ENCODE data around the gene LYRM2. TPM values are rescaled to one million over a fixed set of nuclear protein-coding genes. Genes with fewer than 3 reads are reported as not detected.

The LYRM2 gene
- total and polyA plus RNA-seq, 2 of the 8 experiments (the other 6 are each of a cell fraction or from before 2014, with no cell fraction given), result 7.3 to 25.7 TPM

DNA sequence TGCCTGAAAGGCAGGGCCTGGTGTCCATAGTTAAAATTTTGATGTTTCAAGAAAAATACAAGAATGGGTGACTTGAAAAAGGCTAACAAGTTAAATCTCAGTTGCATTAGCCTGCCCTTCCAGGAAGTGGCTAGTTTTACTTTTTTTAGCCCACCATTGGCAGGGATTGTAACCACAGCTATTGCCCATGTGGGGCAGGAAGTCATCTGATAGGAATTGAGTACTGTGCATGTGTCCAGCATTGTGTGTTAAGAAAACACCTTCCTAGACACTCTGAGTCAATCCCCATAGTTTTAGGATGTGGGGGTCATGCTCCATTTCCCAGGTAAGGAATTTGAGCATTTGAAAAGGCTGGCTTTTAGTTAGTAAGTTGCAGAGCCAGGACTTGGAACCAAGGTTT lies 26.9 kb downstream of the LYRM2 start:
- no peak for TF ChIP-seq RNF2 (IDR thresholded peaks at IDR 0.05; ENCODE audit: borderline replicate concordance, low read depth, low read length, missing control alignments, poor library complexity, severe bottlenecking)
- TF ChIP-seq SP4 (IDR thresholded peaks at IDR 0.05; ENCODE audit: low read length), result no peak
- Histone ChIP-seq H3K36me3 (ENCODE audit: control insufficient read depth in 2 of 4, insufficient read depth in 4 of 4, low read length in 3 of 4) (no peaks in the 10 kb centered on the region), H4K8ac (ENCODE audit: extremely low read depth, insufficient read depth, low read length) (no peak overlapping the region), H2BK20ac (ENCODE audit: low read length) (no peak overlapping the region), H3K18ac (ENCODE audit: extremely low read depth, low read length) (no peak overlapping the region), H3K23ac (ENCODE audit: insufficient read length) (no peak overlapping the region), H4K20me1 (replicated peaks in 1 of 2; ENCODE audit: control insufficient read depth in 1 of 2, insufficient read depth in 2 of 2, low read length in 2 of 2) (no peaks in the 10 kb centered on the region), H4K5ac (ENCODE audit: insufficient read length, low read depth, low read length) (no peak overlapping the region), H3K4ac (replicated peaks; ENCODE audit: insufficient read length, low read depth, low read length) (no peak overlapping the region), H3K56ac (replicated peaks; ENCODE audit: insufficient read length, low read depth, low read length) (no peak overlapping the region), H4K91ac (replicated peaks; ENCODE audit: insufficient read length, low read length) (no peak overlapping the region), H2BK12ac (ENCODE audit: low read depth, low read length) (no peak overlapping the region), H2AFZ (ENCODE audit: low read length) (no peak overlapping the region), H3K27ac (ENCODE audit: low read depth, low read length) (no peak overlapping the region), H3K79me2 (ENCODE audit: control insufficient read depth in 1 of 2, insufficient read depth in 2 of 2, low read length in 2 of 2) (no peaks in the 10 kb centered on the region), H3K4me3 (ENCODE audit: extremely low read depth in 1 of 4, insufficient read depth in 2 of 4, low read depth in 3 of 4, low read length in 4 of 4) (no peak overlapping the region), H3K9me3 (ENCODE audit: insufficient read depth in 2 of 2, low read depth in 1 of 2, low read length in 1 of 2) (no peaks in the 10 kb centered on the region), H2BK5ac (ENCODE audit: low read depth, low read length) (no peak overlapping the region), H2BK15ac (ENCODE audit: low read length) (no peak overlapping the region), H2AK5ac (ENCODE audit: low read depth, low read length) (no peak overlapping the region), H3K14ac (ENCODE audit: insufficient read length) (no peak overlapping the region), H3K79me1 (ENCODE audit: low read depth, low read length) (no peaks in the 10 kb centered on the region; the same call in 1 of the 2 replicates), H3K4me1 (replicated peaks in 1 of 4; ENCODE audit: control insufficient read depth in 3 of 4, insufficient read depth in 4 of 4, low read length in 3 of 4) (no peaks in the 10 kb centered on the region), H3K23me2 (ENCODE audit: low read depth, low read length) (no peaks in the 10 kb centered on the region), H2BK120ac (replicated peaks; ENCODE audit: low read depth, low read length) (no peak overlapping the region), H3K27me3 (replicated peaks in 1 of 4; ENCODE audit: control insufficient read depth in 3 of 4, extremely low read depth in 1 of 4, insufficient read depth in 3 of 4, low read length in 3 of 4) (no peaks in the 10 kb centered on the region), H3K9ac (replicated peaks in 1 of 4; ENCODE audit: extremely low read depth in 1 of 4, low read depth in 3 of 4, low read length in 3 of 4) (no peak overlapping the region), H3K4me2 (ENCODE audit: insufficient read depth in 1 of 2, low read depth in 2 of 2, low read length in 2 of 2) (no peak overlapping the region)
- DNase-seq (ENCODE audit: low read depth in 1 of 2, low spot score in 2 of 2) (no peak), FAIRE-seq (no peak)
- POLR2A ChIA-PET (ENCODE audit: partially characterized antibody), result interaction anchor here (0.5 kb wide), 1 partner anchor 160 kb away, joined by 3 read pairs; no protein-coding TSS in a partner anchor
- CTCF ChIA-PET (ENCODE audit: partially characterized antibody), result interaction anchor here (0.6 to 11.0 kb wide), 25 partner anchors 8 to 867 kb away, joined by 3 to 183 read pairs (median 5); partner anchors contain the start of gene ANKRD6
